KMS-11 (cell line): ENCODE data around the gene SYT1.

Source experiments
- H2AFZ ChIP-seq: fragments of 200-600 bp; sonication (generic); 2 replicates; pipeline ENCODE4 v1.6.1; 2016; ENCODE audit warnings: antibody characterized with exemption, mixed run types, low read depth
- H3K27ac ChIP-seq: fragments of 200-600 bp; sonication (generic); 2 replicates; pipeline ENCODE4 v1.6.1; 2016; ENCODE audit warnings: mild to moderate bottlenecking, mixed run types
- H3K27me3 ChIP-seq: fragments of 200-600 bp; sonication (generic); 2 replicates; pipeline ENCODE4 v1.6.1; 2017; ENCODE audit warnings: mild to moderate bottlenecking, low read depth, mixed run types, moderate library complexity; ENCODE audit not compliant: insufficient read depth
- H3K36me3 ChIP-seq: fragments of 200-600 bp; sonication (generic); 2 replicates; pipeline ENCODE4 v1.6.1; 2017; ENCODE audit warnings: mild to moderate bottlenecking, mixed run types; ENCODE audit not compliant: insufficient read depth
- H3K4me1 ChIP-seq: fragments of 200-600 bp; sonication (generic); 2 replicates; pipeline ENCODE4 v1.6.1; 2016; ENCODE audit warnings: mild to moderate bottlenecking, low read depth, mixed run types; ENCODE audit not compliant: poor library complexity, severe bottlenecking
- H3K4me2 ChIP-seq: fragments of 200-600 bp; sonication (generic); 2 replicates; pipeline ENCODE4 v1.7.0; 2016; ENCODE audit warnings: mild to moderate bottlenecking, mixed run types
- H3K4me3 ChIP-seq: fragments of 200-600 bp; sonication (generic); IDR thresholded peaks from 2 replicates; pipeline ENCODE4 v1.6.1; 2017; ENCODE audit warnings: low read depth, low read length, mixed read lengths; ENCODE audit not compliant: insufficient read depth
- H3K79me2 ChIP-seq: fragments of 200-600 bp; sonication (generic); 2 replicates; pipeline ENCODE4 v1.6.1; 2016; ENCODE audit warnings: low read depth, mixed run types; ENCODE audit not compliant: insufficient read depth
- H3K9ac ChIP-seq: fragments of 200-600 bp; sonication (generic); 2 replicates; pipeline ENCODE4 v1.6.1; 2016; ENCODE audit warnings: mild to moderate bottlenecking, mixed run types
- H4K20me1 ChIP-seq: fragments of 200-600 bp; sonication (generic); 2 replicates; pipeline ENCODE4 v1.6.1; 2016; ENCODE audit warnings: mild to moderate bottlenecking, mixed run types; ENCODE audit not compliant: insufficient read depth
- TF ChIP-seq, protein P1 (sequence below): fragments of 200-600 bp; sonication (generic); conservative IDR thresholded peaks from 2 replicates; pipeline ENCODE4 v1.6.1; 2017; ENCODE audit warnings: low read depth, mild to moderate bottlenecking, antibody characterized with exemption, low read length, moderate library complexity, mixed read lengths

The SYT1 gene

DNA sequence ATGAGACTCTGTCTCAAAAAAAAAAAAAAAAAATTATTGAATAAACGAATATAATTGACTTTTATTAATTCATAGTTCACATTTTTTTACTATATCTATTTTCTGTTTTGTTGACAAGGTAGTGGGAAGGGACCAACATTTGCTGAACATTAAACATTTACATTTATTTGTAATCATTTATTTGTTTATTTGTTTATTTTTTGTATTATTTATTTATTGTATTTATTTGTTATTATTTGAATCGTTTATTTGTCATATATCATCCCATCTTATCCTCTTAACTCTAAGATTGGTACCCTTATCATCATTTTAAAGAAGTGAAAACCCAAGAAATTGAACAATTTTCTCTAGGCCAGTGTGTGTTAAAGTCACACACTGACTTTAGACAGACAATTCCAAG lies 101.5 kb downstream of the SYT1 start:
- H4K20me1 ChIP-seq = no peaks in the 10 kb centered on the region
- no peak overlapping the region for H3K4me3 ChIP-seq
- no peak overlapping the region for H3K4me2 ChIP-seq
- no peaks in the 10 kb centered on the region for H3K36me3 ChIP-seq
- no peaks in the 10 kb centered on the region for H3K27me3 ChIP-seq
- H3K4me1 ChIP-seq = no peaks in the 10 kb centered on the region
- no peaks in the 10 kb centered on the region for H3K79me2 ChIP-seq
- H3K27ac ChIP-seq = no peak overlapping the region
- TF ChIP-seq, protein P1, sequence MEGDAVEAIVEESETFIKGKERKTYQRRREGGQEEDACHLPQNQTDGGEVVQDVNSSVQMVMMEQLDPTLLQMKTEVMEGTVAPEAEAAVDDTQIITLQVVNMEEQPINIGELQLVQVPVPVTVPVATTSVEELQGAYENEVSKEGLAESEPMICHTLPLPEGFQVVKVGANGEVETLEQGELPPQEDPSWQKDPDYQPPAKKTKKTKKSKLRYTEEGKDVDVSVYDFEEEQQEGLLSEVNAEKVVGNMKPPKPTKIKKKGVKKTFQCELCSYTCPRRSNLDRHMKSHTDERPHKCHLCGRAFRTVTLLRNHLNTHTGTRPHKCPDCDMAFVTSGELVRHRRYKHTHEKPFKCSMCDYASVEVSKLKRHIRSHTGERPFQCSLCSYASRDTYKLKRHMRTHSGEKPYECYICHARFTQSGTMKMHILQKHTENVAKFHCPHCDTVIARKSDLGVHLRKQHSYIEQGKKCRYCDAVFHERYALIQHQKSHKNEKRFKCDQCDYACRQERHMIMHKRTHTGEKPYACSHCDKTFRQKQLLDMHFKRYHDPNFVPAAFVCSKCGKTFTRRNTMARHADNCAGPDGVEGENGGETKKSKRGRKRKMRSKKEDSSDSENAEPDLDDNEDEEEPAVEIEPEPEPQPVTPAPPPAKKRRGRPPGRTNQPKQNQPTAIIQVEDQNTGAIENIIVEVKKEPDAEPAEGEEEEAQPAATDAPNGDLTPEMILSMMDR = no peak
- no peak overlapping the region for H2AFZ ChIP-seq
- H3K9ac ChIP-seq = no peak overlapping the region

GRCh38 chr12:78966926-78967325 lies 102.4 kb downstream of the SYT1 start:
- Histone ChIP-seq H3K79me2 (no peaks in the 10 kb centered on the region), H3K36me3 (no peaks in the 10 kb centered on the region), H3K4me1 (no peaks in the 10 kb centered on the region), H2AFZ (no peak overlapping the region), H3K4me2 (no peak overlapping the region), H3K27me3 (no peaks in the 10 kb centered on the region), H4K20me1 (no peaks in the 10 kb centered on the region), H3K9ac (no peak overlapping the region), H3K4me3 (no peak overlapping the region), H3K27ac (no peak overlapping the region)
- TF ChIP-seq, protein P1 = no peak

DNA sequence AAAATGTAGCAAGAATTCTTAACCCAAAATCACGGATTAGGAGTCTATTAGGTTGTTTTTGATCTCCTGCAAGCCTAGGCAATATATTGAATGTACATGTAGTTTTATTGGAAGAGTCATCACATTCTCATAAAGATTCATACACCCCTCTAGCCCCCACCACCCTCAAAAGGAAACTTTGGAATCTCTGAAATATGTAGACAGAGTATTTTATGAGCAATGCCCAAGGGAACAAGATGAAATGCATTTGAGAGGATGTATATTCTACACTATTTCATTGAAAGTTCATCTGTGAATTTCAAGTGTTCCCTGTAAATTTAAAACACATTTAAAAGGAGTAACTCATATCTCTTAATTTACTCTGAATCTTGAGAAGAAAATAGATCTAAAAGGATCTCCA lies 103.7 kb downstream of the SYT1 start:
- Histone ChIP-seq H4K20me1 (no peaks in the 10 kb centered on the region), H3K36me3 (no peaks in the 10 kb centered on the region), H3K4me3 (no peak overlapping the region), H2AFZ (no peak overlapping the region), H3K9ac (no peak overlapping the region), H3K4me1 (no peaks in the 10 kb centered on the region), H3K27me3 (no peaks in the 10 kb centered on the region), H3K27ac (no peak overlapping the region), H3K4me2 (no peak overlapping the region), H3K79me2 (no peaks in the 10 kb centered on the region)
- TF ChIP-seq, protein P1 = no peak

DNA sequence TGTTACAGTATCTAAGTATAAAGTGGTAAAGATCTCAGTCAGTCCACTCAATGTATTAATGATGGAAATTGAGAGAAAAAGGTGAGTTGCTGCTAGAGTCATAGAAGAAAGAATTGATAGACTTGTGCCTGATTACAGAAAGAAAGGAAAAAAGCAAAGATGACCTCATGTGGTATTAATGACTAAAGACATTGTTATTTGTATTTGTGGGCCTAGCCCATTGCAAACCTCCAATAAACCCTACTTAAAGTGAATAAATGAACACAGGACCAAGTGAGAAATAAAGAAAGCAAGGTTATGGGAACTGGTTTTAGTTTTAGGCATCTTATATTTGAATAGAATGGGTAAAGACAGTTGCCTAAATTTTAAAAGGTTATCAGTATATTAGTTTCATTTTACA lies 105.5 kb downstream of the SYT1 start:
- Histone ChIP-seq H3K4me2 (no peak overlapping the region), H3K27me3 (no peaks in the 10 kb centered on the region), H3K9ac (no peak overlapping the region), H4K20me1 (no peaks in the 10 kb centered on the region), H3K27ac (no peak overlapping the region), H3K36me3 (no peaks in the 10 kb centered on the region), H3K4me1 (no peaks in the 10 kb centered on the region), H3K4me3 (no peak overlapping the region), H2AFZ (no peak overlapping the region), H3K79me2 (no peaks in the 10 kb centered on the region)
- TF ChIP-seq, protein P1 = no peak
